ENCODE data around the gene C16orf46. TPM values are rescaled to one million over a fixed set of nuclear protein-coding genes. Genes with fewer than 3 reads are reported as not detected.

Gene C16orf46
- total RNA-seq, 1 experiment from 2014 or later: 2.0 TPM

DNA sequence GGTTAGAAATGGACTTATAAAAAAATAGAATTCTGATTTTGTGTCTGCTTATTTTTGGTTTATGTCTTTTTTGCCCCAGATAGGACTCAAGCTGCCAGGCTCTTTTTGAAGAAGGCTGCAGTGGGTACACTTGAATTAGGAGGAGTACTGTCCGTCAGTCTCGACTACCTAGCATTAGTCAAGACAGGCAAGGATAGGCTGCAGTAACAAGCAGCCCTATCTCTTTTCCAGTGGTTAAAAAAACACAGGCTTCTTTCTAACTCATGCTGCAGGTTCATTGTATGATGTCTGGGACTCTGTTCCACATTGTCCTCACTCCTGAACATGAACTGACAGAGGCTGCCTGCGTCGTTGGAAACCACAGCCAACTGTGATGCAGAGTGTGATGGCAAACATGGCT is 8.0 kb downstream of the C16orf46 start:
- no peaks in the 10 kb centered on the region for H3K79me2 ChIP-seq (ENCODE audit: insufficient read depth, low read length)
- no peak overlapping the region for H3K4me3 Mint-ChIP-seq
- H3K4me1 ChIP-seq (ENCODE audit: insufficient read depth, low read length): no peaks in the 10 kb centered on the region
- no peak overlapping the region for H2BK5ac ChIP-seq (ENCODE audit: insufficient read length, low read length)
- H3K56ac ChIP-seq (ENCODE audit: insufficient read length, low read depth, low read length): no peak overlapping the region
- H3K27ac Mint-ChIP-seq: no peak overlapping the region
- H3K9me3 Mint-ChIP-seq: no peaks in the 10 kb centered on the region
- no peak overlapping the region for H4K5ac ChIP-seq (ENCODE audit: insufficient read length, low read depth, low read length)
- H3K14ac ChIP-seq (ENCODE audit: insufficient read depth, low read length): no peak overlapping the region
- H3T11ph ChIP-seq (ENCODE audit: low read length): no peak overlapping the region
- H2BK120ac ChIP-seq (ENCODE audit: low read depth, low read length, poor library complexity, severe bottlenecking): no peak overlapping the region
- no peaks in the 10 kb centered on the region; the same call in 1 of the 2 replicates for H3K27me3 Mint-ChIP-seq (ENCODE audit: low read depth)
- no peak overlapping the region for H4K91ac ChIP-seq (ENCODE audit: insufficient read length, low read depth, low read length)
- no peak overlapping the region for H2BK20ac ChIP-seq (ENCODE audit: low read depth, low read length, poor library complexity, severe bottlenecking)
- WGBS (ENCODE audit: extremely low coverage, insufficient read length, low lambda C conversion rate): no CpG with 5 or more reads among the region's 4 CpGs
- H3K9ac ChIP-seq (ENCODE audit: extremely low read depth, insufficient read length, low read length): no peak overlapping the region
- H3K36me3 Mint-ChIP-seq (ENCODE audit: insufficient read depth in 1 of 3, low read depth in 3 of 3): no peaks in the 10 kb centered on the region
- no peak overlapping the region for H2AFZ ChIP-seq (ENCODE audit: low read length)
- DNase-seq: no peak
- no peak overlapping the region for H3K27ac ChIP-seq (ENCODE audit: insufficient read length, low read depth, low read length)
- H4K8ac ChIP-seq (replicated peaks; ENCODE audit: insufficient read length, low read depth, low read length): no peak overlapping the region
- TF ChIP-seq, protein P1, sequence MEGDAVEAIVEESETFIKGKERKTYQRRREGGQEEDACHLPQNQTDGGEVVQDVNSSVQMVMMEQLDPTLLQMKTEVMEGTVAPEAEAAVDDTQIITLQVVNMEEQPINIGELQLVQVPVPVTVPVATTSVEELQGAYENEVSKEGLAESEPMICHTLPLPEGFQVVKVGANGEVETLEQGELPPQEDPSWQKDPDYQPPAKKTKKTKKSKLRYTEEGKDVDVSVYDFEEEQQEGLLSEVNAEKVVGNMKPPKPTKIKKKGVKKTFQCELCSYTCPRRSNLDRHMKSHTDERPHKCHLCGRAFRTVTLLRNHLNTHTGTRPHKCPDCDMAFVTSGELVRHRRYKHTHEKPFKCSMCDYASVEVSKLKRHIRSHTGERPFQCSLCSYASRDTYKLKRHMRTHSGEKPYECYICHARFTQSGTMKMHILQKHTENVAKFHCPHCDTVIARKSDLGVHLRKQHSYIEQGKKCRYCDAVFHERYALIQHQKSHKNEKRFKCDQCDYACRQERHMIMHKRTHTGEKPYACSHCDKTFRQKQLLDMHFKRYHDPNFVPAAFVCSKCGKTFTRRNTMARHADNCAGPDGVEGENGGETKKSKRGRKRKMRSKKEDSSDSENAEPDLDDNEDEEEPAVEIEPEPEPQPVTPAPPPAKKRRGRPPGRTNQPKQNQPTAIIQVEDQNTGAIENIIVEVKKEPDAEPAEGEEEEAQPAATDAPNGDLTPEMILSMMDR (conservative IDR thresholded peaks at IDR 0.05): no peak
- H2BK12ac ChIP-seq (ENCODE audit: insufficient read length, low read depth, low read length): no peak overlapping the region
- no peaks in the 10 kb centered on the region for H3K23me2 ChIP-seq (ENCODE audit: insufficient read length, low read depth, low read length, poor library complexity, severe bottlenecking)
- no peak overlapping the region for H2BK15ac ChIP-seq (ENCODE audit: low read depth, low read length)
- H3K4me2 ChIP-seq (ENCODE audit: insufficient read depth, insufficient read length, low read length): no peak overlapping the region
- H3K23ac ChIP-seq (ENCODE audit: insufficient read length, low read depth, low read length): no peak overlapping the region
- no peaks in the 10 kb centered on the region for H3K9me3 ChIP-seq (ENCODE audit: control insufficient read depth, low read depth, low read length)
- H4K20me1 ChIP-seq (ENCODE audit: control insufficient read depth, insufficient read depth, insufficient read length): no peaks in the 10 kb centered on the region
- no peaks in the 10 kb centered on the region for H3K79me1 ChIP-seq (ENCODE audit: insufficient read depth, low read depth, low read length, poor library complexity, severe bottlenecking)
- H3K27me3 ChIP-seq (ENCODE audit: insufficient read depth, low read length): no peaks in the 10 kb centered on the region
- H3K18ac ChIP-seq (ENCODE audit: insufficient read length, low read depth, low read length): no peak overlapping the region
- H3K4ac ChIP-seq (ENCODE audit: low read depth, low read length): no peak overlapping the region
- H3K4me1 Mint-ChIP-seq: peaks cover 14% of the 10 kb centered on the region in 2 experiments
- H2AK5ac ChIP-seq (ENCODE audit: insufficient read length, low read length): no peak overlapping the region
